Fibroblast of lung (primary cell): Measurements from ENCODE around the gene GLB1L3.

ENCODE experiments used
- EZH2 ChIP-seq: IDR thresholded peaks from 2 replicates; pipeline ENCODE4 v1.5.1; 2012; ENCODE audit warnings: low read length, control low read depth, mild to moderate bottlenecking; ENCODE audit errors: missing control alignments
- TF ChIP-seq, protein P1 (sequence below), 2 donors: IDR thresholded peaks in 1 of 2; conservative IDR thresholded peaks in 1 of 2; 1 replicate in 1 of 2; 2 replicates in 1 of 2; pipeline ENCODE4 v1.5.1; 2011 to 2012; ENCODE audit warnings: low read length in 2 of 2, control low read depth in 1 of 2, inconsistent platforms in 1 of 2, low read depth in 1 of 2, mild to moderate bottlenecking in 1 of 2

DNA sequence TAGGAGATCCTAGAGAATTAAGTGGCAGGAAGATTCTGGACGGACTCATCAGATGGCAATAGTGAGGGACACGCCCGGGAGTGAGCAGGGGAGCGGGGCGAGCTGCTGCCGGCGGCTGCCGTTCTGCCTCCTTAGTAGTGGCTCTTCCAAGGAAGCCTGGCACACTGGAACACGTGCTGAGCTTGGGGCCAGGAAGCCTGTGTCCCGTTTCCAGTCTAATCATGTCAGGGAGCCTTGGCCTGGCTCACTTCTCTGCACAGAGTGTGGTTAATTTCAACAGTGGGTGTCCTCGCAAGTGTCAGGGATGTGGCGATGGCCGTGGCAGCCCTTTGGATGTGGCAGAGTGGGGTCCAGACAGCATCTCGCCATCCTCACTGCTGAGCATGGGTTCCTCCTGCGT, 16.5 kb downstream of the GLB1L3 start:
- TF ChIP-seq, protein P1, sequence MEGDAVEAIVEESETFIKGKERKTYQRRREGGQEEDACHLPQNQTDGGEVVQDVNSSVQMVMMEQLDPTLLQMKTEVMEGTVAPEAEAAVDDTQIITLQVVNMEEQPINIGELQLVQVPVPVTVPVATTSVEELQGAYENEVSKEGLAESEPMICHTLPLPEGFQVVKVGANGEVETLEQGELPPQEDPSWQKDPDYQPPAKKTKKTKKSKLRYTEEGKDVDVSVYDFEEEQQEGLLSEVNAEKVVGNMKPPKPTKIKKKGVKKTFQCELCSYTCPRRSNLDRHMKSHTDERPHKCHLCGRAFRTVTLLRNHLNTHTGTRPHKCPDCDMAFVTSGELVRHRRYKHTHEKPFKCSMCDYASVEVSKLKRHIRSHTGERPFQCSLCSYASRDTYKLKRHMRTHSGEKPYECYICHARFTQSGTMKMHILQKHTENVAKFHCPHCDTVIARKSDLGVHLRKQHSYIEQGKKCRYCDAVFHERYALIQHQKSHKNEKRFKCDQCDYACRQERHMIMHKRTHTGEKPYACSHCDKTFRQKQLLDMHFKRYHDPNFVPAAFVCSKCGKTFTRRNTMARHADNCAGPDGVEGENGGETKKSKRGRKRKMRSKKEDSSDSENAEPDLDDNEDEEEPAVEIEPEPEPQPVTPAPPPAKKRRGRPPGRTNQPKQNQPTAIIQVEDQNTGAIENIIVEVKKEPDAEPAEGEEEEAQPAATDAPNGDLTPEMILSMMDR (conservative IDR thresholded peaks at IDR 0.05 in 1 of 2, IDR thresholded peaks at IDR 0.05 in 1 of 2; ENCODE audit: low read depth in 1 of 2, low read length in 2 of 2), result no peak
- TF ChIP-seq EZH2, result no peak
